ENCODE measurements around the gene OPA3. TPM values are rescaled to one million over a fixed set of nuclear protein-coding genes. Genes with fewer than 3 reads are reported as not detected.
"Not testable (repeated sequence)": the region's sequence is repeated elsewhere in the genome, so short reads cannot be mapped to it uniquely, and the experiment has no call there.

Gene OPA3
- total RNA-seq (2014; rRNA removed; shearing (Covaris generic)), result 12.6 and 14.2 TPM in 2 replicates

GRCh38 chr19:45584332-45585157 lies at the start of gene OPA3:
Gene OPA3 (minus strand): TSS chr19:45584802. CDS start chr19:45584764, 38 bp downstream.
- peak within 1 kb of the TSS; percentile 84 for H3K4me3 ChIP-seq (ENCODE audit: insufficient read depth, low read depth, low read length)
- H3K36me3 ChIP-seq (replicated peaks; ENCODE audit: control insufficient read depth, insufficient read depth, low read length), result no peaks in the 10 kb centered on the region
- DNase-seq, result peak; percentile 95
- no peaks in the 10 kb centered on the region for H3K27me3 ChIP-seq (ENCODE audit: control insufficient read depth, insufficient read depth, low read length)

- H3K4me3 ChIP-seq (ENCODE audit: insufficient read depth, low read depth, low read length), result peak overlapping the region; percentile 33
- DNase-seq, result peak; percentile 99
These were observed 48.0 kb upstream of the OPA3 start for GRCh38 chr19:45632468-45633196.

GRCh38 chr19:45630463-45630862 lies 45.9 kb upstream of the OPA3 start:
- no peak overlapping the region for H3K4me3 ChIP-seq (ENCODE audit: insufficient read depth, low read depth, low read length)
- DNase-seq, result peak; percentile 61
- H3K27me3 ChIP-seq (ENCODE audit: control insufficient read depth, insufficient read depth, low read length), result no peaks in the 10 kb centered on the region
- H3K36me3 ChIP-seq (replicated peaks; ENCODE audit: control insufficient read depth, insufficient read depth, low read length), result peaks cover 1% of the 10 kb centered on the region; the same call in 1 of the 2 replicates

More at GRCh38 chr19:45632468-45633196, 48.0 kb upstream of the OPA3 start:
- 0 out of 2 replicates have a peak, but pooled peaks cover 1% of the 10 kb centered on the region for H3K36me3 ChIP-seq (replicated peaks; ENCODE audit: control insufficient read depth, insufficient read depth, low read length)
- H3K27me3 ChIP-seq (ENCODE audit: control insufficient read depth, insufficient read depth, low read length), result no peaks in the 10 kb centered on the region

GRCh38 chr19:45629704-45630103 lies 45.1 kb upstream of the OPA3 start:
- Histone ChIP-seq H3K36me3 (replicated peaks; ENCODE audit: control insufficient read depth, insufficient read depth, low read length) (peaks cover 1% of the 10 kb centered on the region; the same call in 1 of the 2 replicates), H3K4me3 (ENCODE audit: insufficient read depth, low read depth, low read length) (no peak overlapping the region), H3K27me3 (ENCODE audit: control insufficient read depth, insufficient read depth, low read length) (no peaks in the 10 kb centered on the region)
- DNase-seq, result no peak

- not testable (repeated sequence) for H3K27me3 ChIP-seq (ENCODE audit: control insufficient read depth, insufficient read depth, low read length); H3K4me3 ChIP-seq (ENCODE audit: insufficient read depth, low read depth, low read length); DNase-seq; H3K36me3 ChIP-seq (replicated peaks; ENCODE audit: control insufficient read depth, insufficient read depth, low read length)
These were observed 43.6 kb upstream of the OPA3 start for GRCh38 chr19:45628219-45628618.

GRCh38 chr19:45623984-45624383 lies 39.4 kb upstream of the OPA3 start:
- DNase-seq, result no peak
- H3K27me3 ChIP-seq (ENCODE audit: control insufficient read depth, insufficient read depth, low read length), result no peaks in the 10 kb centered on the region
- H3K4me3 ChIP-seq (ENCODE audit: insufficient read depth, low read depth, low read length), result no peak overlapping the region
- H3K36me3 ChIP-seq (replicated peaks; ENCODE audit: control insufficient read depth, insufficient read depth, low read length), result peaks cover 3% of the 10 kb centered on the region

- DNase-seq, result no peak
These were observed 37.4 kb upstream of the OPA3 start for GRCh38 chr19:45621976-45622503.

GRCh38 chr19:45621389-45621788 lies 36.8 kb upstream of the OPA3 start:
- Histone ChIP-seq H3K4me3 (ENCODE audit: insufficient read depth, low read depth, low read length) (no peak overlapping the region), H3K27me3 (ENCODE audit: control insufficient read depth, insufficient read depth, low read length) (no peaks in the 10 kb centered on the region), H3K36me3 (replicated peaks; ENCODE audit: control insufficient read depth, insufficient read depth, low read length) (peaks cover 2% of the 10 kb centered on the region)
- peak; percentile 44 for DNase-seq

More at GRCh38 chr19:45621976-45622503, 37.4 kb upstream of the OPA3 start:
- no peaks in the 10 kb centered on the region for H3K27me3 ChIP-seq (ENCODE audit: control insufficient read depth, insufficient read depth, low read length)
- no peak overlapping the region for H3K4me3 ChIP-seq (ENCODE audit: insufficient read depth, low read depth, low read length)
- H3K36me3 ChIP-seq (replicated peaks; ENCODE audit: control insufficient read depth, insufficient read depth, low read length), result peaks cover 2% of the 10 kb centered on the region

- peak overlapping the region; percentile 80 for H3K4me3 ChIP-seq (ENCODE audit: insufficient read depth, low read depth, low read length)
- DNase-seq, result no peak
These were observed 32.1 kb upstream of the OPA3 start for GRCh38 chr19:45616704-45617017.

GRCh38 chr19:45615795-45616703 lies 31.4 kb upstream of the OPA3 start:
- peak; percentile 97 for DNase-seq
- Histone ChIP-seq H3K36me3 (replicated peaks; ENCODE audit: control insufficient read depth, insufficient read depth, low read length) (peaks cover 16% of the 10 kb centered on the region), H3K27me3 (ENCODE audit: control insufficient read depth, insufficient read depth, low read length) (no peaks in the 10 kb centered on the region), H3K4me3 (ENCODE audit: insufficient read depth, low read depth, low read length) (peak overlapping the region; percentile 80)

More at GRCh38 chr19:45616704-45617017, 32.1 kb upstream of the OPA3 start:
- H3K36me3 ChIP-seq (replicated peaks; ENCODE audit: control insufficient read depth, insufficient read depth, low read length), result peaks cover 16% of the 10 kb centered on the region
- no peaks in the 10 kb centered on the region for H3K27me3 ChIP-seq (ENCODE audit: control insufficient read depth, insufficient read depth, low read length)

GRCh38 chr19:45615056-45615455 lies 30.5 kb upstream of the OPA3 start:
- not testable (repeated sequence) for H3K27me3 ChIP-seq (ENCODE audit: control insufficient read depth, insufficient read depth, low read length); DNase-seq; H3K4me3 ChIP-seq (ENCODE audit: insufficient read depth, low read depth, low read length)
- H3K36me3 ChIP-seq (replicated peaks; ENCODE audit: control insufficient read depth, insufficient read depth, low read length), result peaks cover 15% of the 10 kb centered on the region

- H3K27me3 ChIP-seq (ENCODE audit: control insufficient read depth, insufficient read depth, low read length), result no peaks in the 10 kb centered on the region
- no peak for DNase-seq
These were observed 29.5 kb upstream of the OPA3 start for GRCh38 chr19:45613926-45614725.

GRCh38 chr19:45608948-45609347 lies 24.3 kb upstream of the OPA3 start:
- DNase-seq, result no peak
- Histone ChIP-seq H3K4me3 (ENCODE audit: insufficient read depth, low read depth, low read length) (no peak overlapping the region), H3K27me3 (ENCODE audit: control insufficient read depth, insufficient read depth, low read length) (no peaks in the 10 kb centered on the region), H3K36me3 (replicated peaks; ENCODE audit: control insufficient read depth, insufficient read depth, low read length) (peaks cover 10% of the 10 kb centered on the region)

More at GRCh38 chr19:45613926-45614725, 29.5 kb upstream of the OPA3 start:
- no peak overlapping the region for H3K4me3 ChIP-seq (ENCODE audit: insufficient read depth, low read depth, low read length)
- H3K36me3 ChIP-seq (replicated peaks; ENCODE audit: control insufficient read depth, insufficient read depth, low read length), result peaks cover 15% of the 10 kb centered on the region

Data from H7 (cell line).